ENCODE results near the gene PHF24.

Gene PHF24

GRCh38 chr9:35026671-35027070 lies 68.6 kb downstream of the PHF24 start:
- no peak overlapping the region for H3K27ac ChIP-seq
- H3K4me3 ChIP-seq, result no peak overlapping the region
- DNase-seq (ENCODE audit: low spot score), result no peak
- no peak for TF ChIP-seq CTCF (IDR thresholded peaks at IDR 0.05)

GRCh38 chr9:35027374-35027773 lies 69.3 kb downstream of the PHF24 start:
- Histone ChIP-seq H3K4me3 (no peak overlapping the region), H3K27ac (no peak overlapping the region)
- DNase-seq (ENCODE audit: low spot score), result no peak
- TF ChIP-seq CTCF (IDR thresholded peaks at IDR 0.05), result no peak

- Histone ChIP-seq H3K4me3 (no peak overlapping the region), H3K27ac (no peak overlapping the region)
- TF ChIP-seq CTCF (IDR thresholded peaks at IDR 0.05), result no peak
- DNase-seq (ENCODE audit: low spot score), result no peak
Measured at GRCh38 chr9:35027860-35028259, 69.8 kb downstream of the PHF24 start.

- TF ChIP-seq CTCF (IDR thresholded peaks at IDR 0.05), result no peak
- H3K4me3 ChIP-seq, result no peak overlapping the region
- no peak overlapping the region for H3K27ac ChIP-seq
- DNase-seq (ENCODE audit: low spot score), result no peak
Measured at GRCh38 chr9:35028341-35028740, 70.3 kb downstream of the PHF24 start.

- no peak for DNase-seq (ENCODE audit: low spot score)
- no peak for TF ChIP-seq CTCF (IDR thresholded peaks at IDR 0.05)
- Histone ChIP-seq H3K4me3 (no peak overlapping the region), H3K27ac (no peak overlapping the region)
Measured at GRCh38 chr9:35029241-35029640, 71.2 kb downstream of the PHF24 start.

- Histone ChIP-seq H3K4me3 (no peak overlapping the region), H3K27ac (no peak overlapping the region)
- DNase-seq (ENCODE audit: low spot score), result no peak
- TF ChIP-seq CTCF (IDR thresholded peaks at IDR 0.05), result no peak
Measured at GRCh38 chr9:35029852-35030251, 71.8 kb downstream of the PHF24 start.
